Neural cell (in vitro differentiated cells): ENCODE results near the gene STAC3. TPM values are rescaled to one million over a fixed set of nuclear protein-coding genes. Genes with fewer than 3 reads are reported as not detected.
A peak's percentile ranks its signal among the peaks of the same experiment; 100 is the strongest.

Source experiments
- H2AFZ ChIP-seq: fragments of 200-600, 300-800 bp; sonication (generic), shearing (Covaris generic); 2 replicates; pipeline ENCODE4 v1.6.0; 2014; ENCODE audit warnings: low read depth, mild to moderate bottlenecking, antibody characterized with exemption, low read length, moderate library complexity
- H3F3A ChIP-seq: fragments of 200-600 bp; shearing (Covaris generic); 2 replicates; pipeline ENCODE4 v1.6.1; 2016; ENCODE audit warnings: mild to moderate bottlenecking, moderate library complexity, mixed read lengths, antibody characterized with exemption, low read length; ENCODE audit not compliant: insufficient read depth, poor library complexity, severe bottlenecking
- H3K27ac ChIP-seq: fragments of 200-600, 300-800 bp; sonication (generic), shearing (Covaris generic); 2 replicates; pipeline ENCODE4 v1.5.1; 2014; ENCODE audit warnings: mild to moderate bottlenecking, low read length, moderate library complexity
- H3K27me3 ChIP-seq: fragments of 300-800, 200-600 bp; sonication (generic), shearing (Covaris generic); 2 replicates; pipeline ENCODE4 v1.6.0; 2014; ENCODE audit warnings: mild to moderate bottlenecking, low read depth, low read length, moderate library complexity; ENCODE audit not compliant: insufficient read depth
- H3K36me3 ChIP-seq: fragments of 300-800, 200-600 bp; sonication (generic), shearing (Covaris generic); 2 replicates; pipeline ENCODE4 v1.5.1; 2014; ENCODE audit warnings: mild to moderate bottlenecking, antibody characterized with exemption, low read length, moderate library complexity; ENCODE audit not compliant: insufficient read depth
- H3K4me2 ChIP-seq: fragments of 300-800, 200-600 bp; sonication (generic), shearing (Covaris generic); 2 replicates; pipeline ENCODE4 v1.6.0; 2014; ENCODE audit warnings: mild to moderate bottlenecking, low read length
- H3K4me3 ChIP-seq: fragments of 300-800, 200-600 bp; sonication (generic), shearing (Covaris generic); 2 replicates; pipeline ENCODE4 v1.5.1; 2014; ENCODE audit warnings: mild to moderate bottlenecking, low read length, moderate library complexity
- H3K79me2 ChIP-seq: fragments of 200-600 bp; shearing (Covaris generic); replicated peaks from 2 replicates; pipeline ENCODE4 v1.6.0; 2014; ENCODE audit warnings: mild to moderate bottlenecking, low read length, moderate library complexity; ENCODE audit not compliant: insufficient read depth
- H3K9ac ChIP-seq: fragments of 300-800, 200-600 bp; sonication (generic), shearing (Covaris generic); 2 replicates; pipeline ENCODE4 v1.6.1; 2016; ENCODE audit warnings: mild to moderate bottlenecking, low read length, mixed read lengths
- H3K9me2 ChIP-seq: fragments of 200-600 bp; shearing (Covaris generic); 2 replicates; pipeline ENCODE4 v1.6.1; 2016; ENCODE audit warnings: mild to moderate bottlenecking, low read length, mixed read lengths; ENCODE audit not compliant: insufficient read depth
- H3K9me3 ChIP-seq: fragments of 200-600, 300-800 bp; sonication (generic), shearing (Covaris generic); 2 replicates; pipeline ENCODE4 v1.6.1; 2016; ENCODE audit warnings: mild to moderate bottlenecking, mixed run types, low read length, moderate library complexity, mixed read lengths
- H4K20me1 ChIP-seq: fragments of 200-600 bp; shearing (Covaris generic); 2 replicates; pipeline ENCODE4 v1.6.1; 2016; ENCODE audit warnings: mild to moderate bottlenecking, mixed run types; ENCODE audit not compliant: insufficient read depth
- CTCF ChIP-seq: fragments of 450-650 bp; IDR thresholded peaks from 2 replicates; pipeline ENCODE4 v1.5.1; 2014; ENCODE audit warnings: antibody characterized with exemption, mild to moderate bottlenecking, moderate library complexity; ENCODE audit not compliant: poor library complexity, severe bottlenecking
- EP300 ChIP-seq: fragments of 450-650 bp; conservative IDR thresholded peaks from 2 replicates; pipeline ENCODE4 v1.6.1; 2014; ENCODE audit warnings: antibody characterized with exemption, mild to moderate bottlenecking, moderate library complexity; ENCODE audit not compliant: poor library complexity, severe bottlenecking
- EZH2 ChIP-seq: fragments of 200-600, 300-800 bp; shearing (Covaris generic), sonication (generic); IDR thresholded peaks from 2 replicates; pipeline ENCODE4 v1.6.1; 2014; ENCODE audit warnings: antibody characterized with exemption, low read length, borderline replicate concordance, mild to moderate bottlenecking; ENCODE audit not compliant: insufficient read depth, poor library complexity, severe bottlenecking
- MXI1 ChIP-seq: fragments of 450-650 bp; conservative IDR thresholded peaks from 2 replicates; pipeline ENCODE4 v1.6.1; 2014; ENCODE audit warnings: antibody characterized with exemption, mild to moderate bottlenecking; ENCODE audit not compliant: poor library complexity, severe bottlenecking
- RAD21 ChIP-seq: fragments of 450-650 bp; conservative IDR thresholded peaks from 2 replicates; pipeline ENCODE4 v1.6.1; 2014; ENCODE audit warnings: antibody characterized with exemption, mild to moderate bottlenecking, moderate library complexity
- REST ChIP-seq: IDR thresholded peaks from 2 replicates; pipeline ENCODE4 v1.6.1; 2012; ENCODE audit warnings: borderline replicate concordance
- SMC3 ChIP-seq: fragments of 450-650 bp; conservative IDR thresholded peaks from 2 replicates; pipeline ENCODE4 v1.6.1; 2014; ENCODE audit warnings: antibody characterized with exemption, mild to moderate bottlenecking, moderate library complexity; ENCODE audit not compliant: poor library complexity
- polyA plus RNA-seq: library from polyadenylated mRNA; depleted of rRNA; stranded (reverse); fragments of >200 nt; gene quantifications from 2 replicates; pipeline ENCODE4 v1.2.3, GENCODE V29; 2014

STAC3 gene
- polyA plus RNA-seq, 1 donor from 2014 or later: 1.3 TPM

- peaks cover 59% of the 10 kb centered on the region for H3K27me3 ChIP-seq
Measured at GRCh38 chr12:57215065-57215464, 35.9 kb downstream of the STAC3 start.

GRCh38 chr12:57214398-57214781, 36.6 kb downstream of the STAC3 start:
- H3K9ac ChIP-seq: peak overlapping the region; percentile 38
- H4K20me1 ChIP-seq: no peaks in the 10 kb centered on the region
- H3K27me3 ChIP-seq: peaks cover 52% of the 10 kb centered on the region
- H2AFZ ChIP-seq: no peak overlapping the region
- H3K9me2 ChIP-seq: no peaks in the 10 kb centered on the region
- H3K36me3 ChIP-seq: peaks cover 6% of the 10 kb centered on the region
- no peaks in the 10 kb centered on the region for H3K79me2 ChIP-seq
- no peaks in the 10 kb centered on the region for H3F3A ChIP-seq
- H3K9me3 ChIP-seq: no peaks in the 10 kb centered on the region
- TF ChIP-seq RAD21 (peak; percentile 70), SMC3 (peak; percentile 83), MXI1 (no peak), CTCF (peak; percentile 84)
- H3K4me3 ChIP-seq: peak overlapping the region; percentile 31
- H3K27ac ChIP-seq: no peak overlapping the region
- H3K4me2 ChIP-seq: no peak overlapping the region

More at GRCh38 chr12:57215065-57215464, 35.9 kb downstream of the STAC3 start:
- no peaks in the 10 kb centered on the region for H3F3A ChIP-seq
- H3K9me3 ChIP-seq: no peaks in the 10 kb centered on the region
- H3K4me2 ChIP-seq: no peak overlapping the region
- H3K9me2 ChIP-seq: no peaks in the 10 kb centered on the region
- no peak overlapping the region for H2AFZ ChIP-seq
- no peak for TF ChIP-seq RAD21
- no peak for TF ChIP-seq EP300
- TF ChIP-seq EZH2: no peak
- TF ChIP-seq REST: no peak
- TF ChIP-seq MXI1: no peak
- H3K9ac ChIP-seq: no peak overlapping the region
- no peaks in the 10 kb centered on the region for H4K20me1 ChIP-seq
- H3K27ac ChIP-seq: no peak overlapping the region
- peaks cover 6% of the 10 kb centered on the region for H3K36me3 ChIP-seq
- no peak overlapping the region for H3K4me3 ChIP-seq
- no peaks in the 10 kb centered on the region for H3K79me2 ChIP-seq
